Fibroblast of lung (primary cell): Measurements from ENCODE around the gene ALDOB. TPM values are rescaled to one million over a fixed set of nuclear protein-coding genes. Genes with fewer than 3 reads are reported as not detected.

ENCODE experiments used
- DNase-seq, 2 donors: peaks; one replicate each; pipeline versions ENCODE4 v3.0.0 to v3.0.0-alpha.2; 2010; ENCODE audit warnings: low read depth in 2 of 2
- H2AFZ ChIP-seq: 2 replicates; pipeline ENCODE4 v1.5.1; 2012; ENCODE audit warnings: low read length, control low read depth, inconsistent platforms
- H3K27ac ChIP-seq: 2 replicates; pipeline ENCODE4 v1.5.1; 2011; ENCODE audit warnings: low read length, control low read depth; ENCODE audit not compliant: insufficient read depth
- H3K27me3 ChIP-seq: 2 replicates; pipeline ENCODE4 v1.5.1; 2011; ENCODE audit warnings: mild to moderate bottlenecking, low read length; ENCODE audit not compliant: control insufficient read depth, insufficient read depth
- H3K36me3 ChIP-seq: 2 replicates; pipeline ENCODE4 v1.5.1; 2011; ENCODE audit warnings: low read length; ENCODE audit not compliant: control insufficient read depth, insufficient read depth
- H3K4me1 ChIP-seq: 2 replicates; pipeline ENCODE4 v1.5.1; 2011; ENCODE audit warnings: low read length; ENCODE audit not compliant: control insufficient read depth, insufficient read depth; ENCODE audit errors: extremely low read depth
- H3K4me2 ChIP-seq: 2 replicates; pipeline ENCODE4 v1.5.1; 2011; ENCODE audit warnings: low read length, control low read depth; ENCODE audit not compliant: insufficient read depth; ENCODE audit errors: extremely low read depth
- H3K4me3 ChIP-seq, 4 experiments: fragments of 200-600 bp in 1 of 4; sonication (generic) in 1 of 4; replicated peaks in 1 of 4; 2 replicates each; pipeline ENCODE4 v1.5.1; 2011 to 2016; ENCODE audit warnings: low read length in 4 of 4, low read depth in 3 of 4, mild to moderate bottlenecking in 3 of 4, control low read depth in 2 of 4, inconsistent platforms in 1 of 4, mixed read lengths in 1 of 4; ENCODE audit not compliant: insufficient read depth in 1 of 4; ENCODE audit errors: control extremely low read depth in 1 of 4
- H3K79me2 ChIP-seq: 2 replicates; pipeline ENCODE4 v1.5.1; 2012; ENCODE audit warnings: mild to moderate bottlenecking, low read length, inconsistent platforms; ENCODE audit not compliant: control insufficient read depth, insufficient read depth
- H3K9ac ChIP-seq: 2 replicates; pipeline ENCODE4 v1.5.1; 2011; ENCODE audit warnings: mild to moderate bottlenecking, low read length, control low read depth; ENCODE audit not compliant: insufficient read depth
- H3K9me3 ChIP-seq: 2 replicates; pipeline ENCODE4 v1.5.1; 2012; ENCODE audit warnings: low read depth, low read length; ENCODE audit not compliant: control insufficient read depth, insufficient read depth
- H4K20me1 ChIP-seq: 2 replicates; pipeline ENCODE4 v1.5.1; 2011; ENCODE audit warnings: low read length; ENCODE audit not compliant: control insufficient read depth, insufficient read depth; ENCODE audit errors: extremely low read depth
- EZH2 ChIP-seq: IDR thresholded peaks from 2 replicates; pipeline ENCODE4 v1.5.1; 2012; ENCODE audit warnings: low read length, control low read depth, mild to moderate bottlenecking; ENCODE audit errors: missing control alignments
- polyA plus RNA-seq, 2 donors: library from polyadenylated mRNA; depleted of rRNA in 1 of 2; stranded (reverse) in 1 of 2; unstranded in 1 of 2; fragments of >200 nt; gene quantifications; 2 replicates each; pipeline ENCODE4 v1.2.1, GENCODE V29; 2011 to 2012; ENCODE audit warnings: missing spikeins in 1 of 2
- total RNA-seq: library from RNA; depleted of rRNA; stranded (reverse); fragments of >200 nt; gene quantifications from 2 replicates; pipeline ENCODE4 v1.2.1, GENCODE V29; 2014
- TF ChIP-seq, protein P1 (sequence below), 2 donors: IDR thresholded peaks in 1 of 2; conservative IDR thresholded peaks in 1 of 2; 1 replicate in 1 of 2; 2 replicates in 1 of 2; pipeline ENCODE4 v1.5.1; 2011 to 2012; ENCODE audit warnings: low read length in 2 of 2, control low read depth in 1 of 2, inconsistent platforms in 1 of 2, low read depth in 1 of 2, mild to moderate bottlenecking in 1 of 2

Gene ALDOB
- total and polyA plus RNA-seq, 2 donors (not counting 1 experiment from before 2014, with no cell fraction given) = not detected

DNA sequence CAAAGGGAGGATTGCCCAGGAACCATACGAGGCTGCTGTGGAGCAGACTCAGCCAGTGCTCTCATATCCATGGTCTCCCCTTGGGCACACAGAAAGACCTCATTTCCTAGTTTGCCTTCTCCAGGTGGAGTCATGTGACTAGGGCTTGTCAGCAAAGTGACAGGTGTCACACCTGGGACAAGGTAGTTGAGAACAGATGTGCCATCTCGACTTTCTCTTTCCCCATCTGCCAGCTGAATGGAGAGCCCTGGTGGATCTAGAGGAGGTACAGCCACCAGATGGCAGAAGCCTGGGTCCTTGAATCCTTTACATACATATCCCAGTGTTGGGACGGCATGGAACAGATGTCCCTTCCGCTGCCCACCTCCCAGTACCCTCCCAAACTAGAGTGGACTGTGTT lies 42.9 kb upstream of the ALDOB start:
- H3K36me3 ChIP-seq = no peaks in the 10 kb centered on the region
- TF ChIP-seq, protein P1, sequence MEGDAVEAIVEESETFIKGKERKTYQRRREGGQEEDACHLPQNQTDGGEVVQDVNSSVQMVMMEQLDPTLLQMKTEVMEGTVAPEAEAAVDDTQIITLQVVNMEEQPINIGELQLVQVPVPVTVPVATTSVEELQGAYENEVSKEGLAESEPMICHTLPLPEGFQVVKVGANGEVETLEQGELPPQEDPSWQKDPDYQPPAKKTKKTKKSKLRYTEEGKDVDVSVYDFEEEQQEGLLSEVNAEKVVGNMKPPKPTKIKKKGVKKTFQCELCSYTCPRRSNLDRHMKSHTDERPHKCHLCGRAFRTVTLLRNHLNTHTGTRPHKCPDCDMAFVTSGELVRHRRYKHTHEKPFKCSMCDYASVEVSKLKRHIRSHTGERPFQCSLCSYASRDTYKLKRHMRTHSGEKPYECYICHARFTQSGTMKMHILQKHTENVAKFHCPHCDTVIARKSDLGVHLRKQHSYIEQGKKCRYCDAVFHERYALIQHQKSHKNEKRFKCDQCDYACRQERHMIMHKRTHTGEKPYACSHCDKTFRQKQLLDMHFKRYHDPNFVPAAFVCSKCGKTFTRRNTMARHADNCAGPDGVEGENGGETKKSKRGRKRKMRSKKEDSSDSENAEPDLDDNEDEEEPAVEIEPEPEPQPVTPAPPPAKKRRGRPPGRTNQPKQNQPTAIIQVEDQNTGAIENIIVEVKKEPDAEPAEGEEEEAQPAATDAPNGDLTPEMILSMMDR (conservative IDR thresholded peaks at IDR 0.05 in 1 of 2, IDR thresholded peaks at IDR 0.05 in 1 of 2; ENCODE audit: low read depth in 1 of 2, low read length in 2 of 2) = no peak
- TF ChIP-seq EZH2 = no peak
- no peaks in the 10 kb centered on the region for H3K9me3 ChIP-seq

DNA sequence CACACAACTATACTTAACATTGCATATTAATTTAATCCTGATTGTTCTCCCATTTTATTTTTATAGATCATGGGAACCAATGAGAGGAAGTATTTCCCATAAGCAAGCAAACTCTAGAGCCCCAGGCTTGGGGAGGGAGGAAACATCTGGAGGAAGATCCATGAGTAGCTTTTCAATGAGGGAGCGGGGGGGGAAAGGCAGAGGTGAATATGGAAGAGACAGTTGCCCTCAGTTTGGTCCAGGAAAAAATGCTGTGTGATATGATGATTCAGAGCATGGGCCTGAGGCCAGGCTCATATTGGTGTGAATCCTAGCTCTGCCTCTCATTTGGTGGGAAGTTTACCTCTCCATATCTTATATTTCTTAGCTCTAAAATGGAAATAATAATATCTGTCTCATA lies 42.2 kb upstream of the ALDOB start:
- no peak overlapping the region for H3K4me3 ChIP-seq

More for the DNA sequence above, 42.9 kb upstream of the ALDOB start:
- DNase-seq = no peak
- H3K79me2 ChIP-seq = no peaks in the 10 kb centered on the region
- H3K27me3 ChIP-seq = no peaks in the 10 kb centered on the region
- H3K27ac ChIP-seq = no peak overlapping the region
- H2AFZ ChIP-seq = no peak overlapping the region
- no peak overlapping the region for H3K4me2 ChIP-seq
- H3K9ac ChIP-seq = no peak overlapping the region
- H3K4me3 ChIP-seq = no peak overlapping the region
- H3K4me1 ChIP-seq = no peaks in the 10 kb centered on the region
- H4K20me1 ChIP-seq = no peaks in the 10 kb centered on the region

DNA sequence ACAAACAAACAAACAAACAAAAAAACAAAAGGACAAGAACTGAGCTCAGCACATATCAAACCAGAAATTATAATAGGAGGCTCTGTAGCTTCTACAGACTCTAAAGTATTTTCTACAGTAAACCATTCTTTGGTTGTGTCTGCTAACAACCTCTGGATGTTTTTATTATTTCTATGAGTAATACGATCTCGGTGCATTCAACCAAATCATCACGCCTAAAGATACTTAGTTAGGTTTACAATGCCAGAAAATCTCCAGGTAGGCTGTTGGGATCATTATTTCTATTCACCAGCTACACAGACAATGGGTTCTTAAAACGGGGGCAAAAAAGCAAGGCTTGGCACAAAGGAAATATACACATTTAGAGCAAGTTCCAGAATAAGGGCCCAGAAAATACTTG lies 41.6 kb upstream of the ALDOB start:
- peak in 1 of 2 donors; percentile 23 for DNase-seq

More for the DNA sequence above, 42.2 kb upstream of the ALDOB start:
- H3K36me3 ChIP-seq = no peaks in the 10 kb centered on the region
- no peaks in the 10 kb centered on the region for H3K4me1 ChIP-seq
- H3K9ac ChIP-seq = no peak overlapping the region
- DNase-seq = peak in 1 of 2 donors; percentile 35
- no peaks in the 10 kb centered on the region for H4K20me1 ChIP-seq
- H3K79me2 ChIP-seq = no peaks in the 10 kb centered on the region
- TF ChIP-seq, protein P1 (conservative IDR thresholded peaks at IDR 0.05 in 1 of 2, IDR thresholded peaks at IDR 0.05 in 1 of 2; ENCODE audit: low read depth in 1 of 2, low read length in 2 of 2) = no peak
- no peak for TF ChIP-seq EZH2
- no peak overlapping the region for H2AFZ ChIP-seq
- H3K27me3 ChIP-seq = no peaks in the 10 kb centered on the region
- no peaks in the 10 kb centered on the region for H3K9me3 ChIP-seq
- H3K27ac ChIP-seq = no peak overlapping the region
- H3K4me2 ChIP-seq = no peak overlapping the region

More for the DNA sequence above, 41.6 kb upstream of the ALDOB start:
- H3K4me1 ChIP-seq = no peaks in the 10 kb centered on the region
- H3K9ac ChIP-seq = no peak overlapping the region
- H3K36me3 ChIP-seq = no peaks in the 10 kb centered on the region
- no peaks in the 10 kb centered on the region for H3K27me3 ChIP-seq
- H3K4me3 ChIP-seq = no peak overlapping the region
- no peak overlapping the region for H3K27ac ChIP-seq
- H2AFZ ChIP-seq = no peak overlapping the region
- no peaks in the 10 kb centered on the region for H3K9me3 ChIP-seq
- no peaks in the 10 kb centered on the region for H3K79me2 ChIP-seq
- H4K20me1 ChIP-seq = no peaks in the 10 kb centered on the region
- no peak overlapping the region for H3K4me2 ChIP-seq
- TF ChIP-seq, protein P1 (conservative IDR thresholded peaks at IDR 0.05 in 1 of 2, IDR thresholded peaks at IDR 0.05 in 1 of 2; ENCODE audit: low read depth in 1 of 2, low read length in 2 of 2) = no peak
- TF ChIP-seq EZH2 = no peak
